Measurements from ENCODE around the gene PYDC1. TPM values are rescaled to one million over a fixed set of nuclear protein-coding genes. Genes with fewer than 3 reads are reported as not detected.

The PYDC1 gene
- total and polyA plus RNA-seq, 2 of the 13 experiments (the other 11 are each of a cell fraction or from before 2014, with no cell fraction given): not detected

DNA sequence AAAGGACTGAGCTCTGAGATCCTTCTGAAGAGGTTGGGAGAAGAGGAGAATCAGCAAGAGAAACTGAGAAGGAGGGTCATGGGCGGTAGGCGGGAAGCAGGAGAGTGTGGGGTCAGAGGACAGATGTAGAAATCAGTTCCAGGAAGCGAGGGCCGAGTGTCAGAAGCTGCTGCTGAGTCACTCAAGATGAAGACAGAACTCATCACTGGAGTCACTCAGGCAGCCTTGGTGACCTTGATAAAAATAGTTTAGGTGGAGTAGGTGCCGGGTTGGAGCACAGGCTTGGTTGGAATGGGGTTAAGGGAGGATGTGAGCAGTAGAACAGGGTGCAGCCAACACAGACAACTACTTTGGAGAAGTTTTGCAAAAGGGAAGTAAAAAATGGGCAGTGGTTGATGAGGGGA lies 36.7 kb upstream of the PYDC1 start:
- Histone ChIP-seq H3K27ac (ENCODE audit: extremely low read length, insufficient read depth, low read length) (no peak overlapping the region), H3K4me2 (ENCODE audit: low read depth, low read length) (0 out of 2 replicates have a peak overlapping the region, but pooled peaks have one; percentile 21), H3K27me3 (ENCODE audit: control insufficient read depth in 1 of 2, insufficient read depth in 2 of 2, low read length in 2 of 2) (no peaks in the 10 kb centered on the region; a peak in 1 of 5 replicates), H4K20me1 (ENCODE audit: insufficient read depth, low read length) (no peaks in the 10 kb centered on the region), H3K4me1 (ENCODE audit: insufficient read depth, low read length) (peaks cover 10% of the 10 kb centered on the region), H3K9ac (ENCODE audit: insufficient read depth, low read depth, low read length) (no peak overlapping the region), H3K4me3 (replicated peaks in 1 of 3; ENCODE audit: insufficient read depth in 1 of 3, low read depth in 2 of 3, low read length in 3 of 3) (no peak overlapping the region), H3K36me3 (replicated peaks in 1 of 2; ENCODE audit: control insufficient read depth in 1 of 2, insufficient read depth in 2 of 2, low read length in 2 of 2) (no peaks in the 10 kb centered on the region), H2AFZ (ENCODE audit: low read length) (no peak overlapping the region), H3K79me2 (ENCODE audit: insufficient read depth, low read length) (no peaks in the 10 kb centered on the region), H3K9me3 (ENCODE audit: low read length) (no peaks in the 10 kb centered on the region)
- ChIA-PET POLR2A (no interaction called here), CTCF (ENCODE audit: low intra/inter-chr PET ratio, low total read pairs) (no interaction called here)
- ATAC-seq: peak; percentile 63
- in situ Hi-C loops (cut with HindIII; ENCODE audit: extremely low pct_ligation_motif_present, low pct_unique_long_range_greater_than_20kb) (no loop called here), intact Hi-C loops (cut with micrococcal nuclease; ENCODE audit: unreplicated experiment) (no loop called here)
- FAIRE-seq: no peak
- DNase-seq (ENCODE audit: low spot score): peak; percentile 23
- TF ChIP-seq ZNF747 (CRISPR knock-in tag; IDR thresholded peaks at IDR 0.05; ENCODE audit: borderline replicate concordance) (no peak), GATAD2A (CRISPR knock-in tag; IDR thresholded peaks at IDR 0.05) (peak; percentile 38; the same call in 1 of the 2 replicates), FOSL2 (CRISPR knock-in tag; IDR thresholded peaks at IDR 0.05) (peak; percentile 87), EP300 (IDR thresholded peaks at IDR 0.05; ENCODE audit: low read depth in 2 of 2, low read length in 2 of 2) (0 out of 4 replicates have a peak, but pooled peaks of 1 of the 2 experiments have one; percentile 16), EP300 (CRISPR knock-in tag; IDR thresholded peaks at IDR 0.05; ENCODE audit: borderline replicate concordance) (no peak; the same call in 1 of the 2 replicates), NR2F1 (CRISPR knock-in tag; IDR thresholded peaks at IDR 0.05) (0 out of 4 replicates have a peak, but pooled peaks of 1 of the 2 experiments have one; percentile 17), NR2F6 (IDR thresholded peaks at IDR 0.05) (0 out of 2 replicates have a peak, but pooled peaks have one; percentile 37), NR2F6 (CRISPR knock-in tag; IDR thresholded peaks at IDR 0.05) (no peak), RARA (CRISPR knock-in tag; IDR thresholded peaks at IDR 0.05) (peak; percentile 25; the same call in 1 of the 2 replicates), CEBPB (IDR thresholded peaks at IDR 0.05; ENCODE audit: borderline replicate concordance, low read depth, low read length) (peak; percentile 46; the same call in 1 of the 2 replicates), HNF4A (CRISPR knock-in tag; IDR thresholded peaks at IDR 0.05) (0 out of 2 replicates have a peak, but pooled peaks have one; percentile 25), SOX6 (IDR thresholded peaks at IDR 0.05) (no peak), SOX6 (CRISPR knock-in tag; IDR thresholded peaks at IDR 0.05) (0 out of 2 replicates have a peak, but pooled peaks have one; percentile 23), NFE2 (CRISPR knock-in tag; IDR thresholded peaks at IDR 0.05) (peak; percentile 60; the same call in 1 of the 2 replicates), ZNF562 (CRISPR knock-in tag; IDR thresholded peaks at IDR 0.05; ENCODE audit: borderline replicate concordance) (no peak), NFE2L2 (IDR thresholded peaks at IDR 0.05; ENCODE audit: low read length) (peak; percentile 63; the same call in 1 of the 2 replicates), ZKSCAN8 (CRISPR knock-in tag; IDR thresholded peaks at IDR 0.05; ENCODE audit: borderline replicate concordance) (no peak)
- TF ChIP-seq, protein P1, sequence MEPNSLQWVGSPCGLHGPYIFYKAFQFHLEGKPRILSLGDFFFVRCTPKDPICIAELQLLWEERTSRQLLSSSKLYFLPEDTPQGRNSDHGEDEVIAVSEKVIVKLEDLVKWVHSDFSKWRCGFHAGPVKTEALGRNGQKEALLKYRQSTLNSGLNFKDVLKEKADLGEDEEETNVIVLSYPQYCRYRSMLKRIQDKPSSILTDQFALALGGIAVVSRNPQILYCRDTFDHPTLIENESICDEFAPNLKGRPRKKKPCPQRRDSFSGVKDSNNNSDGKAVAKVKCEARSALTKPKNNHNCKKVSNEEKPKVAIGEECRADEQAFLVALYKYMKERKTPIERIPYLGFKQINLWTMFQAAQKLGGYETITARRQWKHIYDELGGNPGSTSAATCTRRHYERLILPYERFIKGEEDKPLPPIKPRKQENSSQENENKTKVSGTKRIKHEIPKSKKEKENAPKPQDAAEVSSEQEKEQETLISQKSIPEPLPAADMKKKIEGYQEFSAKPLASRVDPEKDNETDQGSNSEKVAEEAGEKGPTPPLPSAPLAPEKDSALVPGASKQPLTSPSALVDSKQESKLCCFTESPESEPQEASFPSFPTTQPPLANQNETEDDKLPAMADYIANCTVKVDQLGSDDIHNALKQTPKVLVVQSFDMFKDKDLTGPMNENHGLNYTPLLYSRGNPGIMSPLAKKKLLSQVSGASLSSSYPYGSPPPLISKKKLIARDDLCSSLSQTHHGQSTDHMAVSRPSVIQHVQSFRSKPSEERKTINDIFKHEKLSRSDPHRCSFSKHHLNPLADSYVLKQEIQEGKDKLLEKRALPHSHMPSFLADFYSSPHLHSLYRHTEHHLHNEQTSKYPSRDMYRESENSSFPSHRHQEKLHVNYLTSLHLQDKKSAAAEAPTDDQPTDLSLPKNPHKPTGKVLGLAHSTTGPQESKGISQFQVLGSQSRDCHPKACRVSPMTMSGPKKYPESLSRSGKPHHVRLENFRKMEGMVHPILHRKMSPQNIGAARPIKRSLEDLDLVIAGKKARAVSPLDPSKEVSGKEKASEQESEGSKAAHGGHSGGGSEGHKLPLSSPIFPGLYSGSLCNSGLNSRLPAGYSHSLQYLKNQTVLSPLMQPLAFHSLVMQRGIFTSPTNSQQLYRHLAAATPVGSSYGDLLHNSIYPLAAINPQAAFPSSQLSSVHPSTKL (CRISPR knock-in tag; IDR thresholded peaks at IDR 0.05): peak; percentile 41; the same call in 1 of the 2 replicates
- no TSS peak for BruUV-seq (replicated peaks)
- WGBS (ENCODE audit: low lambda C conversion rate): 0% methylated on average over 5 of the region's 5 CpGs

All from HepG2 (cell line).